Measurements from ENCODE around the gene RTN1. TPM values are rescaled to one million over a fixed set of nuclear protein-coding genes. Genes with fewer than 3 reads are reported as not detected.

Gene RTN1
- total RNA-seq, 1 experiment from 2014 or later = not detected

DNA sequence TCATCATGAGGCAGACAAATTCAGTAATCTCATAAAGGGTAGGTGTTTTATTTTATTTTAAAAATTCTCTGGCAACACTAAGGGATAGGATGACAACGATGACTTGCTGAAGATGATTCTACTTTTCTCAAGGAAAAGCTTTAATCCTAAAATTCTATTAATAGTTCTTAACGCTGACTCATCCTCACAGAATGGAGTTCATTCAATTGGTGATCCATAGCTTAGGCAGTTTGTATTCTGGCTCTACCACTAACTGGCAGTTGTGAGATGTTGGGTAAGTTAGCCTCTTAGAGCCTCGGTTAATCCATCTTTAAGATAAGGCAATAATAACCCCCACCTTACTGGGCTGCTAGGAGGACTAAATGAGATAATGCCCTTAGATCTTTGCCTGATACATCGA, 116.3 kb downstream of the RTN1 start:
- DNase-seq (ENCODE audit: low read depth) = no peak
- in situ Hi-C loops (cut with HindIII; ENCODE audit: low pct_unique_long_range_greater_than_20kb, low sequenced_read_pairs) = no loop called here

GRCh38 chr14:59753512-59753911, 117.1 kb downstream of the RTN1 start:
- no peak for DNase-seq (ENCODE audit: low read depth)
- in situ Hi-C loops (cut with HindIII; ENCODE audit: low pct_unique_long_range_greater_than_20kb, low sequenced_read_pairs) = no loop called here

- in situ Hi-C loops (cut with HindIII; ENCODE audit: low pct_unique_long_range_greater_than_20kb, low sequenced_read_pairs) = no loop called here
- DNase-seq (ENCODE audit: low read depth) = no peak
These were observed 119.0 kb downstream of the RTN1 start for GRCh38 chr14:59751578-59751977.

GRCh38 chr14:59739794-59740193, 130.8 kb downstream of the RTN1 start:
- in situ Hi-C loops (cut with HindIII; ENCODE audit: low pct_unique_long_range_greater_than_20kb, low sequenced_read_pairs) = no loop called here
- DNase-seq (ENCODE audit: low read depth) = no peak

GRCh38 chr14:59728304-59728703, 142.3 kb downstream of the RTN1 start:
- DNase-seq (ENCODE audit: low read depth) = no peak
- in situ Hi-C loops (cut with HindIII; ENCODE audit: low pct_unique_long_range_greater_than_20kb, low sequenced_read_pairs) = no loop called here

GRCh38 chr14:59727073-59727661, 143.4 kb downstream of the RTN1 start:
- in situ Hi-C loops (cut with HindIII; ENCODE audit: low pct_unique_long_range_greater_than_20kb, low sequenced_read_pairs) = no loop called here
- DNase-seq (ENCODE audit: low read depth) = no peak

- no peak for DNase-seq (ENCODE audit: low read depth)
- in situ Hi-C loops (cut with HindIII; ENCODE audit: low pct_unique_long_range_greater_than_20kb, low sequenced_read_pairs) = no loop called here
These were observed 159.5 kb downstream of the RTN1 start for GRCh38 chr14:59711080-59711479.

DNA sequence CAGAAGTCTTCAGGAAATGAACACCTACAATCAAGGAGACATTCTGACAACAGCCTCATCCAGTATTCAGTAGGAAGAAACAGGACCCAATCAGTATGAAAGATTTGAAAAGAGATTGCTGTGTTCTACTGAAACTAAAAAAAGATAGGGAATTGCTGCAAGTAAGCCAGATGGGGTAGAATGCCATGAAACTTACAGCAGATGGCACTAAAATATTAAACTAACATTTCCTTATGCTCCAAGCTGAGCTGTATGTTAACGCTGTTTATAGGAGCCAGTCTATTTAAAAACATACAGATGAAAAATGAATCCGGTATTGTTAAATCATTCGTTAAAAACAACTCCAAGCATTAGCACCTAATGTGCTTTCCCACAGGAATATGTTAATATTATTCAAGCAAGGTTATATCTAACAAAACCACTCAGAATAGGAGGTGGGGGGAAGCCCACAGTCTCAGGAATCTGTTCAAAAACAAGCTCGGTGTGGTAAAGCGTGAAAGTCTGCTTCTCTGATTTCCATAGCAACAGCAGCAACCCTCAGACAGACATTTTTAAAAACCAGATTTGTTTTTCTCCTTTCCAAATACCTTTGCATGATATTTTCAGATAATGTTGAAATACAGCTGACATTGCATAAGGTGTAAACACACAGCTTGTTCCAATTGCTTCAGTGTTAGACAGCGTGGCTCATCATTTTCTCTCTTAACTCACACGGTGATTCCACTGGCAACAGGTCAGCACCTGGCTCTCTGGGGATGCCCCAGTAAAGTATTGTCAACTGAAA, 162.6 kb downstream of the RTN1 start:
- in situ Hi-C loops (cut with HindIII; ENCODE audit: low pct_unique_long_range_greater_than_20kb, low sequenced_read_pairs) = no loop called here
- no peak for DNase-seq (ENCODE audit: low read depth)

DNA sequence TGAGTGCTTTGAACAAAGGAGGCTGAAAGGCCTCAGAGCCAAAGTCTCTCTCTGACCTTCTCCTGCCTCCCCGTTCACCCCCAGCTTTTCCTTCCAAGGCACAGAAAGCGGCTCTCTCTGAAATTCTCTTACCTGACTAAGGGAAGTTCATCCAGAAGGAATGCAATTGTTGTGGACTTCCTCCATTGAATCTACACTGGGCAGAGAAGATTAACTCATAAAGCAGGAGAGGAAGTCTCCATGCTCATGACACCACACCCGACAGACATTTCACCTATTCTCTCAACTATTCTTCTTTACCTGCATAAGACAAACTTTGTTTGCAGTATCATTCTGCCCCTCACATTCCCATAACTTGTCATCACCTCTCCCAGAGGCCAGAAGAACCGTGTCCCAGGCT, 164.7 kb downstream of the RTN1 start:
- no peak for DNase-seq (ENCODE audit: low read depth)
- in situ Hi-C loops (cut with HindIII; ENCODE audit: low pct_unique_long_range_greater_than_20kb, low sequenced_read_pairs) = no loop called here

- DNase-seq (ENCODE audit: low read depth) = no peak
- in situ Hi-C loops (cut with HindIII; ENCODE audit: low pct_unique_long_range_greater_than_20kb, low sequenced_read_pairs) = no loop called here
These were observed 165.3 kb downstream of the RTN1 start for GRCh38 chr14:59705245-59705644.

GRCh38 chr14:59704054-59704645, 166.4 kb downstream of the RTN1 start:
- in situ Hi-C loops (cut with HindIII; ENCODE audit: low pct_unique_long_range_greater_than_20kb, low sequenced_read_pairs) = no loop called here
- no peak for DNase-seq (ENCODE audit: low read depth)

DNA sequence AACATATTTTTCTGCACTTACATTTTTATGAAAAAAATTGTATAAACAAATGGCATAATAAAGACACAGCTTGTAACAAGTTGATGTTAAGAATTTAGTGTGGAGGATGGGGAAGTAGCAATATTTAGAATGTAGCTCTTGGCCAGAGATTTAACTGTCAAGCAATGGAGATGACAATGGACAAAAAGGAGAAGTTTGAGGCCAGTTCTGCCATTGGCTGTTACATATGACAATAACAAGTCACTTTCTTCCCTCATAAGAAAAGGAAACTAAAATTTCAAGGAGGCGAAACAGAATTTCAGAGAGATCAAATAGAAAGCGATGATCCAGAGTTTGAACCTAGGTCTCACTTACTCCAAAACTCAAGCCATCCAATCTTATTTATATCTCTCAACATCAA, 171.1 kb downstream of the RTN1 start:
- no peak for DNase-seq (ENCODE audit: low read depth)
- in situ Hi-C loops (cut with HindIII; ENCODE audit: low pct_unique_long_range_greater_than_20kb, low sequenced_read_pairs) = no loop called here

DNA sequence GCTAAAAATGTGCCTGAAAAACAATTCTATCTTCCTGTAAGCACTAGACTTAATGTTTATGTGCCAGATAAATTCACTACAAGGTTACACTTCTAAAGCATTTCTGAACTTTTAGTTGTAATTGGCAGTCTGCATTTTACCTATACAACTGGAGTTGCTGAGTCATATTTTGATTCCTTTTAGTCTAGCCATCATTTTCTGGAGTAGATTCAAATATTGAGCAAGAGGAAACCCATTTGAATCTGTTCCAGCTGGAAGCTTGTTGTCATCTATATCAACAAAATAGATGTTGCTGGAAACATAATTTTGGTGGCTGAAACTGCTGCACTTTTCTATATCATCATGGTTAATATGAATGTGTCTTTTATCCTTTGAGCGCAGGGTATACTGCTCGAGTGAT, 171.8 kb downstream of the RTN1 start:
- in situ Hi-C loops (cut with HindIII; ENCODE audit: low pct_unique_long_range_greater_than_20kb, low sequenced_read_pairs) = no loop called here
- DNase-seq (ENCODE audit: low read depth) = no peak

DNA sequence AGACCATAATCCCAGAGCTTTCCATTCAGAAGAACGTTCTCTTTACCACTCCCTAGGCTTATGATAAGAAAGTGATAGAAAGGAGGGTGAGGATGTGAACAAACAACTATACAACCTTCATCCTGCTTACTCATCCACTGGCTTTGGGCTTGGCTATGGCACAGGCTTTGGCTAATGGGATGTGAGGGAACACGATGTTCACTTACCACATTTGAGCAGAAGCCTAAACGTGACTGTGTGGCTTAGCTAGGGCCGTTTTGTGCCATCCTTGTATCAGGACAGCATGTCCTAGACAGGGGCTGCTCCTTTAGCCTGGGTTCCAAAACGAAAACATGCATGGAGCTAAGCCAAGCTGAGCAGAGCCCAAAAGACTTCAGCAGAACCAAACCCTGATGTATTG, 175.4 kb downstream of the RTN1 start:
- in situ Hi-C loops (cut with HindIII; ENCODE audit: low pct_unique_long_range_greater_than_20kb, low sequenced_read_pairs) = no loop called here
- no peak for DNase-seq (ENCODE audit: low read depth)

- in situ Hi-C loops (cut with HindIII; ENCODE audit: low pct_unique_long_range_greater_than_20kb, low sequenced_read_pairs) = no loop called here
These were observed 179.3 kb downstream of the RTN1 start for GRCh38 chr14:59691266-59691665.

GRCh38 chr14:59690426-59690825, 180.2 kb downstream of the RTN1 start:
- in situ Hi-C loops (cut with HindIII; ENCODE audit: low pct_unique_long_range_greater_than_20kb, low sequenced_read_pairs) = no loop called here
- no peak for DNase-seq (ENCODE audit: low read depth)

More at GRCh38 chr14:59691266-59691665, 179.3 kb downstream of the RTN1 start:
- no peak for DNase-seq (ENCODE audit: low read depth)

- in situ Hi-C loops (cut with HindIII; ENCODE audit: low pct_unique_long_range_greater_than_20kb, low sequenced_read_pairs) = no loop called here
- DNase-seq (ENCODE audit: low read depth) = peak; percentile 10
These were observed 182.1 kb downstream of the RTN1 start for GRCh38 chr14:59688224-59689170.

GRCh38 chr14:59687663-59688062, 182.9 kb downstream of the RTN1 start:
- in situ Hi-C loops (cut with HindIII; ENCODE audit: low pct_unique_long_range_greater_than_20kb, low sequenced_read_pairs) = no loop called here
- no peak for DNase-seq (ENCODE audit: low read depth)

DNA sequence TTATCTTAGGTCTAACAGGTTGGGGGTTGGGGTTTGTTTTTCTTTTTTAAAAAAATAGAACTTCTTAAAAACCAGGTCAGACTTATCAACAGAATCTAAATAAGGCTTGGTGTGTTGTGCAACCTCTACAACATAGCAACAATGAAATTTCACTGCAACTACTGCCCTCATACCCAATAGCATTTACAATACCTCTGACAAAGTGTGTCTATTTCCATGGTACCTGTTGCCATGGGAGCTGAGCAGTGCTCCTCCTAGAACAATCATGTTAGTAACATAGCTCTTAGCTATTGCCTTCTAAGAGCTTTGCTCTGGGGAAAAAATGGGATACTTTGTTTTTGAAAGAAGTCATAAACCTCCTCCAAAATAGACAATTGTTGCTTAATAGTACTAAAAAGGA, 190.7 kb downstream of the RTN1 start:
- in situ Hi-C loops (cut with HindIII; ENCODE audit: low pct_unique_long_range_greater_than_20kb, low sequenced_read_pairs) = no loop called here
- DNase-seq (ENCODE audit: low read depth) = no peak

Measured in Caki2 (cell line).